ENCODE data around the gene XIAP. TPM values are rescaled to one million over a fixed set of nuclear protein-coding genes. Genes with fewer than 3 reads are reported as not detected.
A peak's percentile ranks its signal among the peaks of the same experiment; 100 is the strongest.
"Not testable (repeated sequence)": the region's sequence is repeated elsewhere in the genome, so short reads cannot be mapped to it uniquely, and the experiment has no call there.

XIAP gene
- total RNA-seq, 3 donors from 2014 or later, result 72.4 to 82.2 (median 73.9) TPM

GRCh38 chrX:123876844-123877243 lies 17.0 kb downstream of the XIAP start:
- H3K4me3 ChIP-seq, result no peak overlapping the region
- no peaks in the 10 kb centered on the region for H3K9me3 ChIP-seq
- TF ChIP-seq CTCF (IDR thresholded peaks at IDR 0.05), result no peak
- no peaks in the 10 kb centered on the region for H3K36me3 ChIP-seq (ENCODE audit: low read depth)
- no peak for DNase-seq
- ATAC-seq, result no peak
- intact Hi-C loops (cut with DNase I, micrococcal nuclease), result no loop called here
- peaks cover 5% of the 10 kb centered on the region for H3K4me1 ChIP-seq (ENCODE audit: low read depth)

GRCh38 chrX:123878252-123878721 lies 18.4 kb downstream of the XIAP start:
- Histone ChIP-seq H3K4me1 (ENCODE audit: low read depth) (peaks cover 5% of the 10 kb centered on the region), H3K9me3 (no peaks in the 10 kb centered on the region), H3K4me3 (no peak overlapping the region), H3K36me3 (ENCODE audit: low read depth) (no peaks in the 10 kb centered on the region)
- ATAC-seq, result peak; percentile 42
- no peak for TF ChIP-seq CTCF (IDR thresholded peaks at IDR 0.05)
- DNase-seq, result no peak
- intact Hi-C loops (cut with DNase I, micrococcal nuclease), result no loop called here

GRCh38 chrX:123881330-123881729 lies 21.5 kb downstream of the XIAP start:
- Histone ChIP-seq H3K9me3 (no peaks in the 10 kb centered on the region), H3K4me3 (no peak overlapping the region), H3K36me3 (ENCODE audit: low read depth) (no peaks in the 10 kb centered on the region), H3K4me1 (ENCODE audit: low read depth) (peaks cover 3% of the 10 kb centered on the region)
- intact Hi-C loops (cut with DNase I, micrococcal nuclease), result no loop called here
- DNase-seq (no peak), ATAC-seq (no peak)
- TF ChIP-seq CTCF (IDR thresholded peaks at IDR 0.05), result no peak

- Histone ChIP-seq H3K4me3 (no peak overlapping the region), H3K9me3 (no peaks in the 10 kb centered on the region), H3K36me3 (ENCODE audit: low read depth) (no peaks in the 10 kb centered on the region), H3K4me1 (ENCODE audit: low read depth) (no peaks in the 10 kb centered on the region)
- intact Hi-C loops (cut with DNase I, micrococcal nuclease), result no loop called here
- TF ChIP-seq CTCF (IDR thresholded peaks at IDR 0.05), result no peak
- DNase-seq (no peak), ATAC-seq (no peak)
Observed at GRCh38 chrX:123882391-123882790, 22.5 kb downstream of the XIAP start.

DNA sequence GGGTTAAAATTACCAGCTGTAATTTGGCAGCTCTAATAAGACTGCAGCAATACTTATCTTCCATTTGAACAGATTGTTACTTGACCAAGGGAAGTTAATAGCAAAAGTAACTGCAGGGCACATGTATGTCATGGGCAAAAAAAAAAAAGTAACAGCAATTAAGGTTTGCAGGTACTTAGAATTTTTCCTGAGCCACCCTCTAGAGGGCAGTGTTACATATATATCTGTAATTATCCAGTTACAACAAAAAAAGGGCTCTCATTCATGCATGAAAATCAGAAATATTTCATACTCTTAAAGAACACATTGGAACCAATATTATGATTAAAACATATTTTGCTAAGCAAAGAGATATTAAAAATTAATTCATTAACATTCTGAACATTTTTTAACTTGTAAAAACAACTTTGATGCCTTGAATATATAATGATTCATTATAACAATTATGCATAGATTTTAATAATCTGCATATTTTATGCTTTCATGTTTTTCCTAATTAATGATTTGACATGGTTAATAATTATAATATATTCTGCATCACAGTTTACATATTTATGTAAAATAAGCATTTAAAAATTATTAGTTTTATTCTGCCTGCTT lies 25.1 kb downstream of the XIAP start:
- intact Hi-C loops (cut with DNase I, micrococcal nuclease), result no loop called here
- no peaks in the 10 kb centered on the region for H3K36me3 ChIP-seq (ENCODE audit: low read depth)
- peak; percentile 74 for ATAC-seq
- H3K4me3 ChIP-seq, result no peak overlapping the region
- no peaks in the 10 kb centered on the region for H3K4me1 ChIP-seq (ENCODE audit: low read depth)
- H3K9me3 ChIP-seq, result no peaks in the 10 kb centered on the region
- TF ChIP-seq CTCF (IDR thresholded peaks at IDR 0.05), result peak; percentile 10
- peak in 1 of 3 donors; percentile 72 for DNase-seq

DNA sequence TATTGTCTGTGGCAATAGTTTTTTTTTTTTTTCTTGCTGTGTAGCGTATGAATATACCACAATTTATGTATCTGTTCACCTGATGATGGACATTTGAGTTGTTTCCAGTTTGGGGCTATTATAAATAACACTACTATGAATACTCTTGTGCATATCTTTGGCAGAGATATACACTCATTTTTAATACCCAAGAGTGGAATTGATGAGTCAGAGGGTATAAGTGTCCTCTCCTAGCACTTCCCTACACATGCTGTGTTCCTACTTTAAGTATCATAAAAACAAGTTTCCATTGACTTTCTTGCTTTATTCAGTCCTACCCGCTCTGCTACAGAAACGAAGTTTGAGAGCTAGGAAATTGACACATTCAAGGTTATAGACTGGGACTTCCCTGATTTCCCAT lies 39.8 kb downstream of the XIAP start:
- Histone ChIP-seq H3K4me3 (no peak overlapping the region), H3K9me3 (no peaks in the 10 kb centered on the region), H3K36me3 (ENCODE audit: low read depth) (no peaks in the 10 kb centered on the region), H3K4me1 (ENCODE audit: low read depth) (peaks cover 1% of the 10 kb centered on the region)
- DNase-seq (no peak), ATAC-seq (no peak)
- intact Hi-C loops (cut with DNase I, micrococcal nuclease), result no loop called here
- no peak for TF ChIP-seq CTCF (IDR thresholded peaks at IDR 0.05)

- H3K4me3 ChIP-seq; H3K4me1 ChIP-seq (ENCODE audit: low read depth); H3K9me3 ChIP-seq; H3K36me3 ChIP-seq (ENCODE audit: low read depth); intact Hi-C loops (cut with DNase I, micrococcal nuclease): not testable (repeated sequence)
- ATAC-seq (peak; percentile 78), DNase-seq (peak; percentile 55 to 62 (median 61))
Observed at GRCh38 chrX:123903261-123903660, 43.4 kb downstream of the XIAP start.

All from mucosa of descending colon (tissue), 3 donors.